Measurements from ENCODE around the gene GPR135.
"Not testable (repeated sequence)": the region's sequence is repeated elsewhere in the genome, so short reads cannot be mapped to it uniquely, and the experiment has no call there.

The GPR135 gene

DNA sequence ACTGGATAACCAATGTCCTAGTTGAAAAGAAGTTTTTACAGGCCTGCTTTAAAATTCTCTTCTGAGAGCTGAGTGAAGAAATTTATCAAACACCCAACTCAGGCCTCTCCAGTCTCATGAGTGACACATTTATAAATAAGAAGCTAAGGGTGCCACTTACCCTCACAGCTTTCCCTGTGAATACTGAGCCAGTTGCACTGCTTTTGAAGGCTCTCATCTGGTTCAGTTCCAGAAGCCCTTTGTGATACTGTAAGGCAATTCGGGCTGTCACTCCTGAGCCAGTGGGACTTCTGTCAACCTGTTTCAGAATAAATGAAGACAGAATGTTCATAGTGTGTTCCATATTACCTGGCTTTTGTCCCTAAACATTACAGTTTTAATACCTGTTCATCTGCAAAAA lies 10.5 kb upstream of the GPR135 start:
- DNase-seq (ENCODE audit: low read depth): no peak

GRCh38 chr14:59474172-59474571 lies 9.0 kb upstream of the GPR135 start:
- no peak for DNase-seq (ENCODE audit: low read depth)

GRCh38 chr14:59464486-59465315 lies 479 bp downstream of the GPR135 start:
- peak; percentile 37 for DNase-seq (ENCODE audit: low read depth)

DNA sequence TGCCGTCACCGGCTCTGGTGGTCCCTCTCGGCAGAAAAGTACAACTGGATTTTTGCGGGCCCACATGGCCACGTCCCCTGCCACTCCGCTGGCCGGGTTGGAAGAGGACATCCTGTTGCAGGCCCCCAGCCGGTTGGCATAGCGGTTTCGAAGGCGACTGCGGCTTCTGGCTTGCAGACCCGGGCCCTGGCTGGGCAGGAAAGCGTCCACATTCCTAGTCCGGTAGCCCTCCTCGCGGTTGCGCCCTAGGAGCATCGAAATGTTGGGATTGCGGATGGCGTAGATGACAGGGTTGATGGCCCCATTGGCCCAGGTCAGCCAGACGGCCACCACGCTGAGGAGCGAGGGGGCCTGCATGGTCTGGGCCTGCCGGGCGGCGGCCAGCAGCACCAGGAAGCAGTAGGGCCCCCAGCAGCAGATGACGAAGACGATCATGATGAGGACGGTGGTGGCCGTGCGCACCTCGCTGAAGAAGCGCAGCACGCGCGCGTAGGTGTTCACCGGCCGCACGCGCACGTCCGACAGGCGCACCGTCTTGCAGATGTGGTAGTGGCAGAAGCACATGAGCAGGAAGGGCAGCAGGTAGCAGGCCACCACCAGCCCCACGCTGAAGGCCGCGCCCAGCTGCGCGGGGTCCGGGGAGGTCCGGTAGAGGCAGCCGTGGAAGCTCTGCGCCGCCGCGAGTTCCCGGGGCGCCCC lies 1.2 kb downstream of the GPR135 start:
- DNase-seq (ENCODE audit: low read depth): no peak

DNA sequence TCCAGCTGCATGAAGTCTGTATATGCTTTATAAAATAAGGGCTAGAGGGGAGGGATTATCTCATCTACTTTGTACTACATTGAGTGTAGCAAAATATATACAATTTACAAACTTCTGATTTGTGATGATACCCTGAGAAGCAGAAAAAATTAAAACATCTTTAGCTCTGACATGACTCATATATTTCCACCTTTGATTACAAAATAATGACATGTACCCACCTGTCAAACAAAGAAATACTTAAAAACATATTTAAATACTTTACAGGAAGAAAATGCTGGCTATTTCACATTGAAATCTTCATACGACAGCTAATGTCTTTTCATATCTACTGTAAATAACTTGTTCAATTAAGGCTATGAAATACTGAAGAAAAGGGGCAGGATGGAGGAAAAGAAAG lies 3.3 kb downstream of the GPR135 start:
- no peak for DNase-seq (ENCODE audit: low read depth)

DNA sequence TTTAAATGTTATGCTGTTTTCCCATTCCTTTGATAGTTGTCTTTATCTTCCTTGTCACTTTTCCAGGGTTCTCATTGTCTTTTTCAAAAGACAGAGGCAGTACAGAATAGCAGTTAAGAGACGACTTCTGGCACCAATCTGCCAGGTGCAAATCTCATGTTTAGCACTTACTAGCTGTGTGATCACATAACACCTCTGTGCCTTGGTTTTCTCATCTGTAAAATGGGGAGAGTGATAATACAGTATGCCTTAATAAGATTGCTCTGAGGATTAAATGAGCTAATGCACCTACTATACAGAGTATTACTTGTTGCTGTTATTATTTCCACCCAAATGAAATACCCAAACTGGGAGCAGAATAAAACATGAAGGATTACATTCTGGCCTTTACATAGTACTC lies 4.8 kb downstream of the GPR135 start:
- DNase-seq (ENCODE audit: low read depth): no peak

GRCh38 chr14:59458486-59458885 lies 6.7 kb downstream of the GPR135 start:
- DNase-seq (ENCODE audit: low read depth): no peak

- DNase-seq (ENCODE audit: low read depth): no peak
Measured at GRCh38 chr14:59455411-59455810, 9.8 kb downstream of the GPR135 start.

DNA sequence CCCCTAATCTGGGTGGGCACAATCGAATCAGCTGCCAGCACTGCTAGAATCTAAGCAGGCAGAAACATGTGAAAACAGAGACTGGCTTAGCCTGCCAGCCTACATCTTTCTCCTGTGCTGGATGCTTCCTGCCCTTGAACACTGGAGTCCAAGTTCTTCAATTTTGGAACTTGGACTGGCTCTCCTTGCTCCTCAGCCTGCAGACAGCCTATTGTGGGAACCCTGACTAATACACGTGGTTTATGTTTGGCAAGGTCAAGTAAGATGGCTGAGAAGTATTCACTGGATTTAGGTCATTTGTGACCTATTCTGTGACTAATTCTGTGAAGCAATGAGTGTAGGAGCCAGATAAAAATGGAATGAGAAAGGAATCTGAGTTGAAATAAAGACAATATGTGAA lies 11.0 kb downstream of the GPR135 start:
- DNase-seq (ENCODE audit: low read depth): no peak

DNA sequence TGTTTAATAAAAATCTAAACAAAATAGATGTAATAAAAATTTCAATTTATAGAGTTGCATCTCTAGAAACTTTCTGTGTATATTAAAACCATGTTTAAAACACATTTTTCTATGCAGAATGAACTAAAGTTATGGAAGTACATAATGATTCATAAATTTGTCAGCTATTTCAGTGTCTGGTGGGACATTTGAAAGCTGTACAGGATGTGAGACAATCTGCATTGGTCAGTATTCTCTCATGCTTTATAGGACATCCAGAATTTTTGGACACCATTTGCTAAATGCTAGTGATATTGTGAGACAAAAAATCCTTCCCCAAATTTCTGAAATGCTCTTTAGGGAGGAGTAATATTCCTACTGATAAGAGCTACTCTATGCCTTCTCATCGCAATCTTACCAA lies 13.3 kb downstream of the GPR135 start:
- DNase-seq (ENCODE audit: low read depth): no peak

- no peak for DNase-seq (ENCODE audit: low read depth)
Measured at GRCh38 chr14:59450716-59451115, 14.5 kb downstream of the GPR135 start.

DNA sequence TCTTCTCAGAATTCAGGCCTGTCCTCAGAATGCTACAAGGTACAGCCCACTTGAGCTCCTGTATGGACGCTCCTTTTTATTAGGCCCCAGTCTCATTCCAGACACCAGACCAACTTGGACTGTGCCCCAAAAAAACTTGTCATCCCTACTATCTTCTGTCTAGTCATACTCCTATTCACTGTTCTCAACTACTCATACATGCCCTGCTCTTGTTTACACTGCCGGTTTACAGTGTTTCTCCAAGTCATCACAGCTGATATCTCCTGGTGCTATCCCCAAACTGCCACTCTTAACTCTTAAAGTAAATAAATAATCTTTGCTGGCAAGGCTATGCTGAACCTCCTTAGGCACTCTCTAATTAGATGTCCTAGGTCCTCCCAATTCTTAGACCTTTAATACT lies 16.5 kb downstream of the GPR135 start:
- DNase-seq (ENCODE audit: low read depth): not testable (repeated sequence)

- no peak for DNase-seq (ENCODE audit: low read depth)
Measured at GRCh38 chr14:59439256-59439965, 25.8 kb downstream of the GPR135 start.

- no peak for DNase-seq (ENCODE audit: low read depth)
Measured at GRCh38 chr14:59438195-59438647, 27.0 kb downstream of the GPR135 start.

DNA sequence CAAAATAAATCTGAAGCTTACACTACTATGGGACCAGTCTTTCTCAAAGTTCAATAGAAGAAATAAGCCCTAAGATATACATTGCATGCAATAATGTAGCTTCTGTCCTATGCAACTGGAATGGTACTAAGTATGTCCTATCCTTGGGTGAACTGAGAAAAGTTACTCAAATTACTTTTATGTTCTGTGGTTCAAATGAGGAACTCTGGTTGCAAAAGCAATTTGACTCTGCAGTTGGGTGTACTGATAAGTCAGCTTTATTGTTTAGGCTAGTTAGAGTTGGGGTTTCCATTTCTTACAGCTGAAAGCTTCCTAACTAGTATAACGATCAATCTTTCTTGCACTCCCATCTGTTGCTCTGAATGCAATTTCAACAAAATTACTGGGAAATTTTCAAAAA lies 29.2 kb downstream of the GPR135 start:
- no peak for DNase-seq (ENCODE audit: low read depth)

DNA sequence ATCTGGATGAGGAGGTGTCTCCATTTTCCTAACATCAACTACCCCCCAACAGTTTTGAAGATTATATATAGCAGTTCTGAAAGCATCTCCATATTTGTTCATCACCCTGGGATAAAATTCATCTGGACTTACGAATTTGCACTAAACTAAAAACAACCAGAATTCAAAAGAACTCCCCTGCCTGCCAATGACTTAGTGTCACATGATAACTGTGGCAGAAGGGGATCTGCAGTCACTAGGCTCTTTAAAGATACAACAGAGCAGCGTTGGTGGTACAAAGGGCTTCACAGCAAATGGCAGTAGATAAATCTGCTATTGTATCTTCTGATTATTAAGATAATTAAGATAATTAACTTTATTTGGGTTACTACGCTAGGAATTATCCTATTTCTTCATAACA lies 30.1 kb downstream of the GPR135 start:
- DNase-seq (ENCODE audit: low read depth): no peak

DNA sequence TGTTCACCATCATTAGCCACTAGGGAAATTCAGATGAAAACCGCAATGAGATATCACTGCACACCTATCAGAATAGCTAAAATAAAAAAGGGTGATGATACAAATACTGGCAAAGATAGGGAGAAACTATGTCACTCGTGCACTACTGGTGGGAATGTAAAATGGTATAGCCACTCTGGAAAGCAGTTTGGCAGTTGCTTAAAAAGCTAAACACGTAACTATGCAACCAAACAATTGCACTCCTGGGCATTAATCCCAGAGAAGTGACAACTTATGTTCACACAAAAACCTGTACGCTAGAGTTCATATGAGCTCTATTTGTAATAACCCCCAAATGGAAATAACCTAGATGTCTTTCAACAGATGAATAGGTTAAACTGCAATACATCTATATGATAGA lies 35.4 kb downstream of the GPR135 start:
- DNase-seq (ENCODE audit: low read depth): no peak

DNA sequence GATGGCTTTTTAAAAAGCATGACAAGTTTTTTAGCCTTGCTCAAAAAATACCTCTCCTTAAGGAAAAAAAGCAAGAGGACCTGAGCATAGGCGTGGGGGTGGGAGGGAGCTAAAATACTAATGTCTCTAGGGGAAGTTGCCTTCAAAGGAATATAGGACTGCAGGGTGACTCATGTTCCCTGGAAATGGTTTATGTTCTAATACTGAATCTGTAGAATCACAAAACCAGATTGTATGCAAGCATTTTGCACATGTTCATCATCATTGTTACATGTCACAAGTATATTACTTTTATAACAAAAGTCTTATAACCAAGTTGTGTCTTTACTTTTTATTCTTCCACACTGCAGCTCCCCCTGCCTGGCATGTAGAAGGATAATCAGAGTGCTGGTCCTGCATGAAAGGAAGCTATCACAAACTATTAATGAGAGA lies 36.6 kb downstream of the GPR135 start:
- no peak for DNase-seq (ENCODE audit: low read depth)

DNA sequence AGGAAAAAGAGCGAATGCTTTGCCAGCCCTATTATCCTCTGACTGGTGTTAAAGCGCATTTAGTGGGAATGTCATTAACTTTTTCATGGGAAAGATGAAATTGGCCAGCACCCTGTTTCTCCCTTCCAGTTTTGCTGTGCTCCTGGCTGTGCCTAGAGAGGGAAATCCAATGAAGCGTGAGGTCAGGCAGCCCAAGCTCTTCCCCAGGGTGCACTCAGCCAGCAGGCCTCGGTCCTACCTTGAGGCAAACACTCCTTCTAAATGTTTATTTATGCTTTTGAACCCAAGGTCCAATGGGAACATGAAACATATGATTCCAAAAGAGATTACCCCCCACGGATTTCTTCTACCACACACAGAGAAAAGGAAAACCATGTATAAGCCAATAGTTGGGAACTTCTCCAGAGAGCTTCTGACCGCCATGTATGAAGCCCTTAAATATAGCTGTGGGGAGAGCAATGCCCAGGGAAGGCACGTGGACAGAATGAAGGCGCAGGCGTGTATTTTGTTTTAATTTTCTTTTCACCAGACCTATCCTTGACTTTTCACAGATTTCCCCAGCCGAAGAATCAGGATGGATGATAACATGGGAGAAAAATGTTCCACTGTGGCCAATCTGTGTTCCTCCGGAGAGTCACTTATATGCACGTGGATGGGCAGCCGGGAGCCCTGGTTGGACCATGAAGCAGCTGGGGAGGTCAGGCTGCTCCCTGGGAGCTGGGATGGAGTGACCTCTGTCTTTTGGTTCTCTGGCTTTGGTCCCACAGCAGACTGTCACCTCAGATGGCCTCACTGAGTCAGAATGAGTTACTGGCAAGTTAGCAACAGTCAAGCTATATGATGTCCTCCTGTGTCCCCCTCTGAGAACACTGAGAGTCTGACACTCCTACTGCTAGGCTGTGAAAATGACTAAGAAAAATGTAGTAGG lies 37.3 kb downstream of the GPR135 start:
- DNase-seq (ENCODE audit: low read depth): no peak

- no peak for DNase-seq (ENCODE audit: low read depth)
Measured at GRCh38 chr14:59425322-59425935, 39.8 kb downstream of the GPR135 start.
